Fibroblast of the aortic adventitia (primary cell): ENCODE measurements around the gene CEP164. TPM values are rescaled to one million over a fixed set of nuclear protein-coding genes. Genes with fewer than 3 reads are reported as not detected.

Experiments
- DNase-seq: peaks from one replicate; pipeline ENCODE4 v3.0.0-alpha.2; 2010; ENCODE audit warnings: low read depth
- H3K4me3 ChIP-seq: 2 replicates; pipeline ENCODE4 v1.5.1; 2011; ENCODE audit warnings: low read depth, mild to moderate bottlenecking, control low read depth, low read length, moderate library complexity
- total RNA-seq: library from RNA; depleted of rRNA; stranded (reverse); fragments of >200 nt; gene quantifications from 2 replicates; pipeline ENCODE4 v1.2.3, GENCODE V29; 2012; ENCODE audit warnings: low replicate concordance
- TF ChIP-seq, protein P1 (sequence below): IDR thresholded peaks from 2 replicates; pipeline ENCODE4 v1.5.1; 2011; ENCODE audit warnings: mild to moderate bottlenecking, low read length, control low read depth, inconsistent platforms; ENCODE audit not compliant: insufficient read depth

Gene CEP164
- total RNA-seq, 1 donor: 38.5 TPM

- peak; percentile 74 for DNase-seq
- TF ChIP-seq, protein P1, sequence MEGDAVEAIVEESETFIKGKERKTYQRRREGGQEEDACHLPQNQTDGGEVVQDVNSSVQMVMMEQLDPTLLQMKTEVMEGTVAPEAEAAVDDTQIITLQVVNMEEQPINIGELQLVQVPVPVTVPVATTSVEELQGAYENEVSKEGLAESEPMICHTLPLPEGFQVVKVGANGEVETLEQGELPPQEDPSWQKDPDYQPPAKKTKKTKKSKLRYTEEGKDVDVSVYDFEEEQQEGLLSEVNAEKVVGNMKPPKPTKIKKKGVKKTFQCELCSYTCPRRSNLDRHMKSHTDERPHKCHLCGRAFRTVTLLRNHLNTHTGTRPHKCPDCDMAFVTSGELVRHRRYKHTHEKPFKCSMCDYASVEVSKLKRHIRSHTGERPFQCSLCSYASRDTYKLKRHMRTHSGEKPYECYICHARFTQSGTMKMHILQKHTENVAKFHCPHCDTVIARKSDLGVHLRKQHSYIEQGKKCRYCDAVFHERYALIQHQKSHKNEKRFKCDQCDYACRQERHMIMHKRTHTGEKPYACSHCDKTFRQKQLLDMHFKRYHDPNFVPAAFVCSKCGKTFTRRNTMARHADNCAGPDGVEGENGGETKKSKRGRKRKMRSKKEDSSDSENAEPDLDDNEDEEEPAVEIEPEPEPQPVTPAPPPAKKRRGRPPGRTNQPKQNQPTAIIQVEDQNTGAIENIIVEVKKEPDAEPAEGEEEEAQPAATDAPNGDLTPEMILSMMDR: no peak
- H3K4me3 ChIP-seq: peak overlapping the region; percentile 83
These were observed 839 bp downstream of the CEP164 start for GRCh38 chr11:117328375-117329010.

DNA sequence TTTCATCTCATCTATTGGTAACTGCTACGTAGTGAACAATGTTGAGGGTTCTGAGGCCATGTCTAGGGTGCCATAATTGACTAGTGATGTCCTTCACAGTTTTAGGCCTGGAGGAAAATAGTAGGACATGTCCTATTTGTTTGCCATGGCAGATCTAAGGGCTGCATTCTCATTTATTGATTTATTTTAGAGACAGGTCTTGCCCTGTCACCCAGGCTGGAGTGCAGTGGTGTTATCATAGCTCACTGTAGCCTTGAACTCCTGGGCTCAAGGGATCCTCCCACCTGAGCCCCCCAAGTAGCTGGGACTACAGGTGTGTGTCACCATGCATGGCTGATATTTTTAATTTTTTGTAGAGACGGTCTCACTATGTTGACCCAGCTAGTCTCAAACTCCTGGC is 5.2 kb downstream of the CEP164 start:
- TF ChIP-seq, protein P1: no peak
- no peak overlapping the region for H3K4me3 ChIP-seq
- DNase-seq: no peak

DNA sequence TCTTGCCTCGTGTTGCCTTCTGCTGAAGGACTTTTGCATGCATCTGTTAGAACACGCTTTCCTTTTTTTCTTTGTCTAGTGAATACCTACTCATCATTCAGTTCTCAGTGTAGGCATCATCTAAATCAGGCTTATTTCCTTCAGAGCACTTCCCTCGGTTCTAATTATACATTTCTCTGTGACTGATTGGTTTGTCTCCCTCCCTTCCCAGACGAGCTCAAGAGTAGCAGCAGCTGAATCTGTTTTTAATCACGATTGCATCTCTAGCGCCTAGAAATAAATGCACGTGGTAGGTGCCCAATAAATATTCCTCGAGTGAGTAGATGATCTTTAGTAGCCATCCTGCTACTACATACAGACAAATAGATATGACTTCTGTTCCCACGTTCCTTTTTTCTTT is 6.3 kb downstream of the CEP164 start:
- no peak overlapping the region for H3K4me3 ChIP-seq
- TF ChIP-seq, protein P1: no peak
- DNase-seq: no peak

GRCh38 chr11:117334896-117335295 is 7.2 kb downstream of the CEP164 start:
- TF ChIP-seq, protein P1: no peak
- no peak for DNase-seq
- H3K4me3 ChIP-seq: no peak overlapping the region

DNA sequence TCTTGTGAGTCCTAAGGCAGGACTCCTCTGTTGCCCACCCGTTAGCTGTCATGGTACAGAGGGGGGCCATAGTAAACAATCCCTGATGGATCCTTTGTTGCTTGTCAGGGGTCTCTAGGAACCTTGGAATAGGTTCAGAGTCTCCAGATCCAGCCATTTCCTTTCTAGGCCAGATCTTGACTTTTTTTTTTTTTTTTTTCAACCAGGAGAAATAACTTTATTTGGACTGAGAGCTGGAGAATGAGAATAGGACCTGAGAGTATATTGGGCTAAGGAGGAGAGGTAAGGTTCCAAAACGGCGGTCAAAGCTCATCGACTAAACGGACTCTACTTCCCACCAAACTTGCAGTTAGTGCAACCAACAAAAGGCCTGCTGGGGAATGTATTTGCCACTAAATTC is 7.7 kb downstream of the CEP164 start:
- H3K4me3 ChIP-seq: no peak overlapping the region
- DNase-seq: no peak
- TF ChIP-seq, protein P1: no peak

DNA sequence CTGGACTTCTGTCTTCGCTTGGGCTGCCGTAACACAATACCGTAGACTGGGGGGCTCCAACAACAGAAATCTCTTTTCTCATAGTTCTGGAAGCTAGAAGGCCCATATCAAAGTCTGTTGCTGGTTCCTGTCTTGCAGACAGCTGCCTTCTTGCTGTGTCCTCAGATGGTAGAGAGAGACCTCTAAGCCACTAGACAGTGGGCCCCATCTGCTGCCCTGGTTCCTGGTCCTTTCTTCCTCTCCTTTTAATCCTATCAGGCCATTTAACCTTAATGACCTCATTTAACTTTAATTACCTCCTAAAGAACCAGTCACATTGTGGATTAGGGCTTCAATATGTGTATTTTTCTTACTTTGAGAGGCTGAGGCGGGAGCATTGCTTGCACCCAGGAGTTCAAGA is 9.4 kb downstream of the CEP164 start:
- H3K4me3 ChIP-seq: no peak overlapping the region
- TF ChIP-seq, protein P1: no peak
- DNase-seq: no peak

- H3K4me3 ChIP-seq: no peak overlapping the region
- DNase-seq: peak; percentile 10
- TF ChIP-seq, protein P1: no peak
These were observed 17.4 kb downstream of the CEP164 start for GRCh38 chr11:117345039-117345438.
